Activated naive CD8-positive, alpha-beta T cell treated with anti-CD3 and anti-CD28 coated beads, Interleukin-2, amount 50 U/mL, for 16 hours (primary cell): ENCODE results near the gene KCNJ15.
A peak's percentile ranks its signal among the peaks of the same experiment; 100 is the strongest.
"Not testable (repeated sequence)": the region's sequence is repeated elsewhere in the genome, so short reads cannot be mapped to it uniquely, and the experiment has no call there.

Experiments
- DNase-seq: peaks from one replicate; pipeline ENCODE4 v3.0.0-alpha.2; 2020; ENCODE audit warnings: low read depth, low spot score

Gene KCNJ15

DNA sequence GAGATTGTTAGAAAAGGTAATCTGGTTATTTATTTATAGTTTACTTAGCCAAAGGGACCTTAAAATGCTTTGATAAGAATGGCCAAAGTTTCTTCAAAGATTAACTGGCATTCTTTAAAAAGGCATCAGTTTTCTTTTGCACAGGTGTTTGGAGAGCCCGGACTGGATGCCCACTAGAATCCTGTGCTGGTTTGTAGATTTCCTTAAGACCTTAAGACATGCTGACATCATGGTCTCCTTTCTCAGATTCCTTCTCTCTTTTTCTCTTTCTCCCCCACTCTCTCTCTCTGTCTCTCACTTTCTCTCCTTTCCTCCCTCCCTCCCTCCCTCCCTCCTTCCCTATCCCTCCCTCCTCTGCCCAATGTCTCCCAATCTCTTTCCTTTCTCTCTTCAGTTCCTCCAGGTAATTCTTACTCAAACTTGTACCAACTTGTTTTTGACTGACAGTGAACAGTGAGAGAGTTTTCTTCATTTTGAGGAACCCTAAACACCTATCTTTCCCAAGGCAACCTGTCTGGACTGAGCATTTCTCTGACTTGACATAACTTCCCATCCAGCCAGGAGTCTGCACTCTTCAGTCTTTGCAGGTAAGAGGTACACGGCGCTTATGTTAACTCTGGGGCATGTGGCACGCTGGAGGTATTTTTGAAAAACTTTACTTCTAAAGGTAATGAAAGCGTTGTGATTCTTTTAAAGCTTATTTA is at the start of gene KCNJ15:
Gene KCNJ15, plus strand, starts transcription at position 393 of the 704 bp plus-strand sequence. CDS start 42,271 bp downstream, outside the sequence.
- no peak for DNase-seq

DNA sequence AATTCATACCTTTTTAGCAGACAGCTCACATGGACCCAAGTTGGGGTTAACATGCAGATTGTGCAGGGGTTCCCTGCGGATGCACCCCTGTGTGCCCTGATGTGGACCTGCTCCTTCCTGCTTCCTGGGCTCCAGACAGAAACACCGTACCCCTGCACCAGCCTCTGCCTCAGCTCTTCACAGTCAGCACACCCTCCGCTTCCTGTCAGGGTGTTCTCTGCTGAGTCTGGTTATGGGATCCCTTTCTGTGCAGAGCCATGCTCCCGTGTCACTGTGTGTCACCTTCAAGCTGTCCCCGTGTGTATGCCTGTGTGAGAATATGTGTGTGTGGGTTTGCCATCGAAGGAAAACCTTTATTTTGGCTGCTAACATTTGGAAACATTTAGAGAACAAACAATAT is 48.7 kb upstream of the KCNJ15 start:
- no peak for DNase-seq

DNA sequence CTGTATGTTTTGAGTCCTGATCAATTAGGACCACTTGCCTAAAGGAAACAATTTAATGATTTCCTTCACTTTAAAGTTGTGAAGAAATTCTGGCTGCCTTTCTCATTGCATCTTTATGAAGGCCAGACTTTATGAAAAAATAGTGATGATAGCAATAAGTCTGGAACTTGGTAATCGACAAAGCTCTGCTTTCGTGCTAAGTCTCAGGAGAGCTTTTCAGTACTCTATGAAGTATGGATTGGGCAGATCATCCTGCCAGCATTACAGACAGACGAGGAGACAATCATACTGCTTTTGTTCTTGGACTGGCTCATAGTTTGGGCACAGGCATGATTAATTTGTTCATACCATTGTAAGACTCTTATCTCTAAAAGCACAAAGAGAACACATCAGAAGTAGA is 45.5 kb upstream of the KCNJ15 start:
- DNase-seq, result no peak

DNA sequence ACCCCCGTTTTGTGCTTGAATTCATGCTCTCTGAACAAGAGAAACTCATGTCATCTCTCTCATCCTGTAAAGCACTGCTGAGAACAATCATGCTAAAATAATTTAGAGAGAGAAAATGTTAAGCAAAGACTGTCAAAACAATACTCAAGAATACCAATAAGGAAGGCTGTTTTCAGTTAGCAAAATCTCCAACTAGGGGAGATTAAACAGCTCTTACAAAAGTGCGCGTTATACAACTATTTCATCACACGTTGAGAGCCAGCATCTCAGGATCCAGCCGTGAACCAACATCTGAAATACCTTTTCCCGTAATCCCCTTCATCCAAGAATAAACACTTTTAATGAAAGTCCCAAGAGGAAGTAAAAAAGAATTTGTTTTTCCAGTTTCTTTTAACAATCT is 44.1 kb upstream of the KCNJ15 start:
- DNase-seq, result no peak

DNA sequence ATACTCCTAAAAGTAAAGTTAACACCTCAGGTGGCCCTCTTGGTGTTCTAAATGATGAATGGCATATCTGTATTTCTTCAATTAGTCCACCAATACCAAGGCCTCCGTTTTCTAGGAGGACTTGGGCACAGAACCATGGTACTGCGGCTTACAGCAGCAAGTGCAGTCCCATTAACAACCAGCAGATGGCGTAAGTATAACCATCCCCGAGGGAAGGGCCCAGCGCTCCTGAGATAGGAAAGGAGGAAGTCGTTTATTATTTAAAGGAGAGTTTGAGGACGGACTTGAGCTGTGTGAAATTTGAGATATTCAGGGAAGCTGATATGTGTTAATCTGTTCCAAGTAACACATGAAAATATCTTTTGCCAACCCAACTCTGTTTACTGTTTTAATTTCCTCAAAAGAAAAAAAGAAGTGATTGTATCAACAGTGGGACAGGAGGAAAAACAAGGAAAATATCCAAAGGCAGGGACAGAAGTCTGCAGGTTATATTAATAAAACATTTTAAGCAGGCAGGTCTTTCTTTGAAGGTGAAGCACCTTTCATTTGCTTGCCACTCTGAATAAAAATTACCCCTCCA is 37.7 kb upstream of the KCNJ15 start:
- peak; percentile 39 for DNase-seq

DNA sequence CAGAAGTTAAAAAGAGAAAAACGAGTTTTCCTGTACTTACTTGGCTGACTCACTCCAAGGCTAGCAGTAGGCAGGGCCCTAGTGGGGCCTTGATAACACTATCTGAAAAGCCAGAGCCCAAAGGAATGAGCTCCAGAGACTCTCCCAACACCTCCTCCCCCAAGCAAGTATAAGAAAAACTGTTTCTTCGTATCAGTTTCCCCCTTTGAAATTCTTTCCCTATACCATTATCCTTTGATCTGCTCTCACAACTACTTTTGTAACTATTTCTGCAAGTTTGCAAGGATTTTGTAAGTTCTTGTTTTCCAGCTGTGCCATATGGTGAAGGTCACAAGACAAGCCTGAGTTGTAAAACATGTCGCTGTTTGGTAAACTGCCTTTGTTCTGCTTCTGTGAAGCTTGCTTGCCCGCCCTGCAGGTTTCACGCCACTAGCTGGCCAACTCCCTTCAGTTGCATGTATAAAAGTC is 36.5 kb upstream of the KCNJ15 start:
- no peak for DNase-seq

DNA sequence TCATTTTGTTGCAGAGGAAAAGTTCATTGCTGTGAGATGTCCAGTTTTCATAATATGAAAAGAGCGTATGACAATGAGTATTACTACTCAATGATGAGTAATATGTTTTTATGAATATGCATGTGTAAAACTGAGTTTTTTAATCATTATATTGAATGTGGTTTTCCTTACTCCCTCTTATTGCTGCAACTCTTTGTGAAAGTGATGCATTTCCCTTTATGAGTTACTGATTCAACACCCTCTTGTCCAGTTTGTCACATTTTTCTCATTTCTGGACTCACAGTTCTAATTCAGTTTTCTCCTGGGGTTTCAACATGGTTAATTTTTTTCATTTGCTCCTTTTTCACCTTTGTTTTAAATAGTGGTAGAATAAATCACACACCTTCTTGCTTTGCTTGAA is 35.2 kb upstream of the KCNJ15 start:
- DNase-seq, result no peak

DNA sequence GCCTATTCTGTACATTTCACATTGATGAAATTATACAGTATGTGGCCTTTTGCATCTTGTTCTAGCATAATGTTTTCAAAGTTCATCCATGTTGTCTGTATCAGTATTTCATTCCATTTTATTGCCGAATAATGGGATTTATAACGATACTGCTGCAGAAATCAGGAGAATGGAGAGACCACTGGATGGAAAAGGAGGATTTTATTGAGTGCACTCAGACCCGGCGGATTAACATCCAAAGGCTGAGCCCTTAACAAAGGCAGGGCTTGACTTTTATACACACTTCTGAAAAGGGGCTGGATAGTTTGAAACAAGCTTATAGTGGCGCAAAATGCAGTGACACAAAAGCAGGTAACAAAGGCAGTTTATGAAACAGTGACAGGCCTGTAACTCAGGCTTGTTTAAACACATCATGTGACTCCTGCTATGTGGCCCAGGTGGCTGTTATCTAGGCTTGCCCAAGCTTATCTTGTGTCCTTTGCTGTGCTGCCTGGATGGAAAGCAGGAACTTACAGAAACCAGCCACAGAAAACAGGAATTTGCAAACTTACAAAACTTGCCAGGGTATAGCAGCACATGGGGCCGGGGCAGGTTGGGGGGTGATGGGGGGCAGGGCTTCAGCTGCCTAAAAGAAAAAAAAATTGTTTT is 32.8 kb upstream of the KCNJ15 start:
- no peak for DNase-seq

DNA sequence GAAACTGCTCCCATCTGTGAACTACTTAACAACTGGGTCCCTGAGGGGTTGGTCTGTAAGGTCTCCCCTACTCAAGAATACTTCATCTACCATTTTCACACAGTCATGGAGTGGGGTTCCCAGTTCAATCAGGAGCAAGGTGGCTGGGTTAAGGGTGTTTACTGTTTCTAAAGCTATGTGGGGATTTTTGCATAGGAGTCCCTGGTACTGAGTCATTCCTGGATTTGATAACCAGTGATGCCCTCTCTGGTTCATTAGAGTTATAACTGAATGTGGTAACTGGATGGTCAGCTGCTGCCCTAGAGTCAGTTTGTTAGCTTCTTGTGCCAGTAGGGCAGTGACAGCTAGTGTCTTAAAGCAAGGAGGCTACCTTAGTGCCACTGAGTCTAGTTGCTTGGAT is 29.4 kb upstream of the KCNJ15 start:
- DNase-seq, result no peak

DNA sequence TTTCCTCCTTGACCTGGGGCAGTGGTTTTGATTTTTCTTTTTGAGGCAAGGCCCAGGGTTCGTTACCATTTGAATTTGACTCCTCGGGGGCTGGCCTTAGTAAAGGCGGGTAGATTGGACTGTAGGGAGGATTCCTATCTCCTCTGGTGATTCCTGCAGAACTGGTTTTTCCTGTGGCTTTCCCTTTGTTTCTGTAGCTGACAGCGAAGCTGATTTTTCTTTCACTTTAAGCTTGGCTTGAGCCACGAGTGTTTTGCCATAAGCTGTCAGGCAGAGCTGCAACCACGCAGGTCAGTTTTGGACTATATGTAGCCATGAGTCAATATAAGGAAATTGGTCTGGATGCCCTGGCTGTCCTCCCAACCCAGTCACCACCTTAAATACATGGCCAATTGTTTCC is 28.7 kb upstream of the KCNJ15 start:
- no peak for DNase-seq

DNA sequence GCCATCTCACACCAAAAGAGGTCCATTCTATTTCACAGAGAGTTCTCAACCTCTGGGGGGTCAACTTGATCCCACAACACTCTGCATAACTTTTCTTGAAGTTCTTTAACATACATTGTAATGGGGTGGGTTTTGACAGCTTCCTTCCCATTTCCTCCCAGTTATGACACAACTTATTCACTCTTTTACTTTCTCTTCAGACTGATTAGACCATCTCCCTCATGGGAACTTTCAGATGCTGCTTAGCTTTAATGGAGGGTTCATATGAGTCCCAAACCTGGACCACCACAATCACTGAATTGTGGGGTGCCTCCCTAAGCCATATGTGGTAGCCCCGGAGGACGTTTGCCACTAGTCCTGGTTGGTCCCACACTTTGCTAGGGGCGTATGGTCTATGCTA is 28.3 kb upstream of the KCNJ15 start:
- no peak for DNase-seq

DNA sequence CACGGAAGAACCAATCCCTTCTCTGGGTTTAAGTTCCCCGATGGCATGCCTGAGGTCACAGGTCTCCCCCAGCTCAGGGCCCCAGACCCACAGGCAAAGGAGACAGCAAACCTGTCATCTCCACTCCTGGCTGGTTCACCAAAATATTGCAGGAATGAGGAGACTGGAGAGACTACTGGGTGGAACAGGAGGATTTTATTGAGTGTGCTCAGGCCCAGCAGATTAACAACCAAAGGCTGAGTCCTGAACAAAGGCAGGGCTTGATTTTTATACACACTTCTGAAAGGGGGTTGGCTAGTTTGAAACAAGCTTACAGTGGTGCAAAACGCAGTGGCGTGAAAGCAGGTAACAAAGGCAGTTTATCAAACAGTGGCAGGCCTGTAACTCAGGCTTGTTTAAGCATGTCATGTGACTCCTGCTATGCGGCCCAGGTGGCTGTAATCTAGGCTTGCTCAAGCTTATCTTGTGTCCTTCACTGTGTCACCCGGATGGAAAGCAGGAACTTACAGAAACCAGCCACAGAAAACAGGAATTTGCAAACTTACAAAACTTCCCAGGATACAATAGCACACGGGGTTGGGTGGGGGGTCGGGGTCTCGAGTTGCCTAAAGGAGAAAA is 27.4 kb upstream of the KCNJ15 start:
- no peak for DNase-seq

DNA sequence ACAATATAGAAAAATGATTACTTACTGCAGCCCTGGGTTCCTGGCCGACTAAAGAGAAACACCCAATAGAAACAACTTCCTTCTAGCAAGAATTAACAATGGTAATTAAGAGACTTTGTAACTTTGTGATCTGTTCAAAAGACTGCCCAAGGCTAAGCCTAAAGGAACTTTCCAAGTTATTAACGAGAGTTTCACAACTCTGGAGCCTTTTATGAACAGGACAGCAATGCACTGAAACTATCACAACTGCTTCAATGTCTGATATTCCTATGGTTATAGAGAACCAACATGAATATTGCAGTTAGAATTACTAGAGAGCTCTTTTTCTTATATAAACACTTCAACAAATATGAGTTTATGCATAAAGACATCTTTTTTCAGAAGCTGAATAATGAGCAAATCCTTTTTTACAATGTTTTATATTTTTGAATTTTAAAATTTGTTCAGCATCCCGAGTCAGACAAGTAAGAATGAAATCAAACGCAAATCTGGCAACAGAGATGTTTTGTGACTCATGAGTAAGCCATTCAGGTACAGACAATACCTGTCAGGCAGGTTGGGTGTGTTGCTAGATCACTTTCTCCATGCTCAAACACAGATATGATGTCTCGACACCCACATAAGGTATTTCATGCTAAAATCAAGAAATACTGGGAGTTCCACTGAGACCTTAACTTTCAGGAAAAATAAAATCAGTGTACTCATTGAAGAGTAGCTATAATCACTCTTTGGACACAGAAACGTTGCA is 22.2 kb upstream of the KCNJ15 start:
- no peak for DNase-seq

DNA sequence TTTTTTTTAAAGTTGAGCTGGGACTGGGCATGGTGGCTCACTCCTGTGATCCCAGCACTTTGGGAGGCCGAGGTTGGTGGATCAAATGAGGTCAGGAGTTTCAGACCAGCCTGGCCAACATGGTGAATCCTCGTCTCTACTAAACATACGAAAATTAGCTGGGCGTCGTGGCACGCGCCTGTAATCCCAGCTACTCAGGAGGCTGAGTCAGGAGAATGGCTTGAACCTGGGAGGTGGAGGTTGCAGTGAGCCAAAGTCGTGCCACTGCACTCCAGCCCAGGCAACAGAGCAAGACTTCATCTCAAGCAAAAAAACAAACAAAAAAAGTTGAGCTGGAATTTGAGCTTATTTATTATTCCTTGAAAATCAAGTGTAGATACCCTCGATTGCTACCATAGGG is 21.5 kb upstream of the KCNJ15 start:
- not testable (repeated sequence) for DNase-seq

DNA sequence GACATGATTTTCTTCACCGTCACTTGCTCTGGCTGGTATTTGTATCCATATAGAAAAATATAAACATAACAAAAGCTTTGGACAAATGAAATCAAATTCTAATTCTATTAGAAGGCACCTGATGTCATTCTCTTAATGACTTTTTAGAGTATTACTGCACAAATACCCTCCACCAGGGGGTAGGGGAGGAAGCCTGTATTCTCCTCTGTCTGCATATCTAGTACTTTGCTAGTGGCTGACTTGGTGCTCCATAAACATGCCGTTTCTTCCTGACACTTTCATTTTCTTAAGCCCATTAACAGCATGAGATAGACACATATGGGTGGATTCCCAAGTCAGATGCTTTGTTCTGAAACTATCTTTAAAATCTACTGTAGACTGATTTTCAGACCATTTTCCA is 20.6 kb upstream of the KCNJ15 start:
- no peak for DNase-seq

DNA sequence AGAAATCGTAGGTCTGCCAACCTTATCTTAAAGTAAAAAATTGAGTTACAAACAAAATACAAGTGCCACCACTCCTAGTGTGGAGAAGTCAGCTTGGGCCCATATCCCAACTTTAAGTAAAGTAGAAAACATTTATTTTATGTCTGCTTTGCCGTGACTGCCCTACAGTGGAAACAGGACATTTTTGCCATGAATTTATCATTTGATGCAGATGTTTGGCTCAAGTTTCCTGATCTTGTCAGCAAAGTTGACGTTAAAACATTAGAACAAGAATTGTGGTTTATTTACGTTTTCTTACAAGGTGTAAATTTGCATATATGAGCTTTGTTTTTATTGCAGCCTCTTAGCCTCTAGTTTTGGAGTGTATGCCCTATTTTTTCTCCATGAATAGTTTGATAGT is 17.1 kb upstream of the KCNJ15 start:
- DNase-seq, result no peak

DNA sequence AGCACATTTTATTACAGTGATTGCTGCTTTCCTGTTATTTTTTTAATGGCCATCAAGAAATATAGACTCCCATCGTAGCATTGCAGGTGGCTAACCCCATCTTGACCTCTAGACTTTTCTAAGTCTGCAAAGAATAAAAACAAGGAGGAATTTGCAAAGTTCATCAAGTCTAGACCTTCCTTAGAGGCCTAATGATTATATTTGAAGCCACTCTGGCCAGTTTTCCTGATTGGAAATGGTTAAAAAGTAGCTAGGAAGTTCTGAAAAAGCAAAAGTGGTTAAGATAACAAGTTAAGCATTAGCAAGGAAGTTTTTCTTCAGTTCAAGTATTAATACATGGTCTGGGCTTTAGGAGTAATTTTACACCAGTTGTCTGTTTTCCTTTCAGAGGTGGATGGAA is 16.7 kb upstream of the KCNJ15 start:
- DNase-seq, result no peak

DNA sequence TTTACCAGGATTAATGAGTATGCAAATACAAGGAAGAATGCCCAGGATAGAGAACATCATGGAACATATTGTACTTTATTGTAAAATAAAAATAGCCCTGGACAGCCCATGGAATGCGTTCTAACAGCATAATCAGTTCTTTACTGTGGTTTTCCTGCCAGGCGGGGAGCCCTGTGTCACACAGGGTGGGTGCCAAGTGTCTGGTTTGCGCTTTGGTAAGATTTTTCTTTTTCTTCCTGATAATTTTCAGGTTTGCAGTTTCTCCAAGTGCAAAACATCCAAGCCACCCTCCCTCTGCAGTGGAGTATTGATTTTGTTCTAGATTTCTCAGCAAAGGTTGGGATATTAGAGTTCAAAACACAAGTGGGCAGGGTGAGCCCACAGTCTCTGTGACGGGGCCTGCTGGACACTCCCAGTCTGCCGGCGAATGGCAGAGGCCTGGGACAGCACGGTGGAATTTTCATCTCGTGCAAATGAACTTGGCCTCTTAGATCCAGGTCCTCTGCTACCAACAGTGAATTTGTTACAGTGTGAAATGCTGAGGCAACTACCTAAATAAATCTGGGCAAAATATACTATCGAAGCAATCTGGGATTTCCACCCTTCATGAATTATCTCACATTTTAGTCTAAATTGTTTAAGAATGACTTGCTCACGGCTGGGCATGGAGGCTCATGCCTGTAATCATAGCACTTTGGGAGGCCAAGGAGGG is 15.6 kb upstream of the KCNJ15 start:
- DNase-seq, result no peak

DNA sequence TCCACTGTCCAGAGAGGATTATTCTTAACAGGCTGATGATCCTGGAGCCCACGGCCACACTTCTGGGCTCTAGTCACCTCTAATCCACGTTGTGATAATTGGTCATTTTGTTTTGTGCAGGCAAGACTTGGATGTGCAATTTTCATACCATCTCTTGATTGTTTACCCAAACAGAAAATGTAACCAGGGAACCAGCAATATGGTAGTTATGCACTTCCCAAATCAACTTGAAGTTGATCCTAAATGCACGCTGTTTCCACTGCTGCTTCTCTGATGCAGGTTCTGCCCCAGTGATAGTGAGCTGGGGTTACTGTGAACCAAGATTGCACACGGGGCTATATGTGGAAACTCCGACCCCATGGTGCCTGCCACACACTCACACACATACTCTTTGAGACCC is 14.7 kb upstream of the KCNJ15 start:
- DNase-seq, result no peak

DNA sequence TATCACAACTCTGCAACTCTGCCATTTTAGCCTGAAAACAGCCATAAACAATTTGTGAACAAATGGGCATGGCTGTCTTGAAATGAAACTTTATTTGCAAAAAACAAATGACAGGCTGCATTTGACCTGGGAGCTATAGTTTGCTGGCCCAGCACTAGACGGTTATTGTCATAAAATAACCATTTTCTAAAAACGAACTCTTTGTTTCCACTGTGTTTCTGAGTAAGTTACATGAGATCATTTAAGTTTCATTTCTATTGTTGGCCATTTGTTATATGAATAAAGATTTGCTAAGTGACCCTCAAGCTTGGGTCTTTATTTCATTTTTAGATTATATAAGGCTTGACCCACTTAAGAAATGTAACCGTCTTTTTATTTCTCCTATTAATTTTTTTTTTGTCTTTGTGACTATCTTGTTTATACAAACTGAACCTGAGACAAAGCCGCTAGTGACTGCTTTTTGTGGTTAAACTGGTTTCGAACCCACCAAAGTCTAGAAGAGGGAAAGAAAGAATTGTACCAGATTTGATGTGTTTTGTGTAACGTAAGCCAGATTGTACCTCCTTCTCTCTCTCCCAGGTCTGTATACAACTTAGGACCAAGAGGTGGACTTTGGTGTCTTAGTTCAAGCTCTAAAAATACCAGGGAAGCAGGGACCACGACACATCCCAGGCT is 12.9 kb upstream of the KCNJ15 start:
- no peak for DNase-seq

DNA sequence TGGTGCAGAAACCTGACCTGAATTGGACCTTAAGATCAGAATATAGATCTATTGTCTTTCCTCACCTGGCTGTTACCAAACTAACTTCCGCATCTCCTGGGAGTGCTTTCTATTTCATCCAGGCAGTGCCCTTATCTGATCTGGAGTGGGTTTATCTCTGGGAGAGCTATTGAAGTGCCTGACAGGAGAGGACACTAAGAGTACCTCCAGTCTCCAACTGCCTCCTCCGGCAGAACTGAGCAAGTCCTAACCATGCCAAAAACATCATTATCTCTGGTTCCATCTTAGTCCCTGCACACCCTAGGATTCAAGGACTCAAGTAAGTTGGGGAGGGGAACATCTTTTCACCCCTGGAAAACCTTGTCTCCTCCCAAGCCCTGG is 12.4 kb upstream of the KCNJ15 start:
- no peak for DNase-seq
